Type B pancreatic cell (in vitro differentiated cells): Measurements from ENCODE around the gene SUSD2. TPM values are rescaled to one million over a fixed set of nuclear protein-coding genes. Genes with fewer than 3 reads are reported as not detected.
"Not testable (repeated sequence)": the region's sequence is repeated elsewhere in the genome, so short reads cannot be mapped to it uniquely, and the experiment has no call there.

Source experiments
- DNase-seq: peaks from one replicate; pipeline ENCODE4 v3.0.0; 2021; ENCODE audit warnings: mixed read lengths; ENCODE audit not compliant: unreplicated experiment; ENCODE audit errors: extremely low spot score
- H3K27ac Mint-ChIP-seq: 2 replicates; pipeline ENCODE4 v1.8.0; 2021; ENCODE audit warnings: mild to moderate bottlenecking, mixed read lengths
- H3K27me3 Mint-ChIP-seq: 2 replicates; pipeline ENCODE4 v1.8.0; 2021; ENCODE audit warnings: mixed read lengths
- H3K36me3 Mint-ChIP-seq: 2 replicates; pipeline ENCODE4 v1.8.0; 2021; ENCODE audit warnings: mixed read lengths
- H3K4me1 Mint-ChIP-seq: one replicate; pipeline ENCODE4 v1.8.0; 2021; ENCODE audit warnings: mixed read lengths; ENCODE audit not compliant: unreplicated experiment
- H3K4me3 Mint-ChIP-seq: 2 replicates; pipeline ENCODE4 v1.8.0; 2021; ENCODE audit warnings: mild to moderate bottlenecking, mixed read lengths
- H3K9me3 Mint-ChIP-seq: 2 replicates; pipeline ENCODE4 v1.8.0; 2021; ENCODE audit warnings: mixed read lengths
- long read RNA-seq: library from polyadenylated mRNA; unstranded; transcript quantifications from one replicate; pipeline ENCODE4 v2.0.0, GENCODE V29; 2020
- total RNA-seq: library from RNA; stranded (reverse); gene quantifications from 2 replicates; pipeline ENCODE4 v1.2.1, GENCODE V29; 2021; ENCODE audit warnings: low replicate concordance
- TF ChIP-seq, protein P1 (sequence below): fragments of 200-600 bp; sonication (generic); conservative IDR thresholded peaks from 2 replicates; pipeline ENCODE4 v1.5.0; 2021; ENCODE audit warnings: antibody characterized with exemption, mild to moderate bottlenecking

Gene SUSD2
- 3.7 and 5.6 TPM in 2 replicates for total RNA-seq
- long read RNA-seq, result 0 reads

- Mint-ChIP-seq H3K36me3 (no peaks in the 10 kb centered on the region), H3K27me3 (no peaks in the 10 kb centered on the region), H3K4me1 (no peaks in the 10 kb centered on the region), H3K27ac (peak within 1 kb of the TSS; percentile 46), H3K9me3 (no peaks in the 10 kb centered on the region), H3K4me3 (no peak within 1 kb of the TSS)
- DNase-seq, result no peak
- TF ChIP-seq, protein P1, sequence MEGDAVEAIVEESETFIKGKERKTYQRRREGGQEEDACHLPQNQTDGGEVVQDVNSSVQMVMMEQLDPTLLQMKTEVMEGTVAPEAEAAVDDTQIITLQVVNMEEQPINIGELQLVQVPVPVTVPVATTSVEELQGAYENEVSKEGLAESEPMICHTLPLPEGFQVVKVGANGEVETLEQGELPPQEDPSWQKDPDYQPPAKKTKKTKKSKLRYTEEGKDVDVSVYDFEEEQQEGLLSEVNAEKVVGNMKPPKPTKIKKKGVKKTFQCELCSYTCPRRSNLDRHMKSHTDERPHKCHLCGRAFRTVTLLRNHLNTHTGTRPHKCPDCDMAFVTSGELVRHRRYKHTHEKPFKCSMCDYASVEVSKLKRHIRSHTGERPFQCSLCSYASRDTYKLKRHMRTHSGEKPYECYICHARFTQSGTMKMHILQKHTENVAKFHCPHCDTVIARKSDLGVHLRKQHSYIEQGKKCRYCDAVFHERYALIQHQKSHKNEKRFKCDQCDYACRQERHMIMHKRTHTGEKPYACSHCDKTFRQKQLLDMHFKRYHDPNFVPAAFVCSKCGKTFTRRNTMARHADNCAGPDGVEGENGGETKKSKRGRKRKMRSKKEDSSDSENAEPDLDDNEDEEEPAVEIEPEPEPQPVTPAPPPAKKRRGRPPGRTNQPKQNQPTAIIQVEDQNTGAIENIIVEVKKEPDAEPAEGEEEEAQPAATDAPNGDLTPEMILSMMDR, result no peak
Observed at GRCh38 chr22:24181088-24181995, at the start of gene SUSD2. SUSD2 (plus strand) TSS chr22:24181487; CDS start chr22:24181520, 33 bp downstream.

- TF ChIP-seq, protein P1, result no peak
- Mint-ChIP-seq H3K27me3 (no peaks in the 10 kb centered on the region), H3K4me1 (peaks cover 12% of the 10 kb centered on the region), H3K9me3 (no peaks in the 10 kb centered on the region), H3K27ac (peak overlapping the region; percentile 73), H3K4me3 (no peak overlapping the region), H3K36me3 (peaks cover 7% of the 10 kb centered on the region)
- DNase-seq, result no peak
Observed at GRCh38 chr22:24133187-24133965, 47.9 kb upstream of the SUSD2 start.

DNA sequence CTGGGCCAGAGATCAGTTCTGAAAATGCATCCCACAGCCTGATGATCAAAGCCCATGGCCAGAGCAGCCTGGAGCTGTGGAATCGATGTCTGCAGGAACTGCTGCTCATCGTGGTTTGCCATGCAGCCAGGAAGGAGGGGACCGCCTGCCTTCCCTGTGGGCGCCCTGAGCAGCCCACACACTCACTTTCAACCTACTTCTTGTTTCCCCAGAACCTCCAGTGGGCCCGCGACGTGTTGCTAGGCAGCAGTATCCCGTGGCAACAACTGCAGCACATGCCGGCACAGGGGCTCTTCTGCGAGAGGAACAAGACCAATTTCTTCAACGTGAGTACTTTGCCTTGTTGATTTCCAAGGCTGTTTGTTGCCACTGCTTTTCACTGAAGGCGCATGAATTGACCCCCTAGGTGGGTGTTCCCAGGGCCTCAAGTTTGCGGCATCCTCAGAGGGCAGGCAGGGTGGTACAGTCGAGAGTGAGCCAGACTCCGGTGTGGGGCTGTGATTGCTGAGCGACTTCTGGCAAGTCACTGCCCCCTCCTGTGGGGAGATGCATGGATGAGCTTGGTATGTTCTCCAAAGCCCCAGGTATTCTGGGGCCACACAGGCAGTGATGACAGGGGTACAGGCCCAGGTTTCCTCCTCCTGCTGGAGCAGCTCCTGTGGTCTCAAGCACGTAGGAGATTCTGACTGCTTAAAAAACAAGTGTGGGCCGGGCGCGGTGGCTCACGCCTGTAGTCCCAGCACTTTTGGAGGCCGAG is 47.0 kb upstream of the SUSD2 start:
- no peak for DNase-seq
- H3K27ac Mint-ChIP-seq, result no peak overlapping the region
- H3K4me3 Mint-ChIP-seq, result peak overlapping the region; percentile 36

DNA sequence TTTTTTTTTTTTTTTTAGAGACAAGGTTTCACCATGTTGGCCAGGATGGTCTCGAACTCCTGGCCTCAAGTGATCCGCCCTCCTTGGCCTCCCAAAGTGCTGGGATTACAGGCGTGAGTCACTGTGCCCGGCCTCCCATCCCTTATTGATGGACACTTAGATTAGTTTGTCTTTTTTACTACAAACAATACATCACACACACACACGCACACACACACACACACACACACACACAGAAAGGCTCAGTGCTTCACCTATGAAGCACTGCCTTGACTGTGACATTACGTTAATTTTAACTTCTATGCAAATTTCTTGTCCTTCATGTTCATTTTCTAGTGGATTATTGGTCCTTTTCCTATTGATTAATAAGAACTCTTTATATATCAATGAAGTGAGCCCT is 44.8 kb upstream of the SUSD2 start:
- not testable (repeated sequence) for DNase-seq, H3K4me3 Mint-ChIP-seq, H3K9me3 Mint-ChIP-seq, H3K27me3 Mint-ChIP-seq, H3K27ac Mint-ChIP-seq
- Mint-ChIP-seq H3K36me3 (peaks cover 10% of the 10 kb centered on the region), H3K4me1 (peaks cover 12% of the 10 kb centered on the region)

More for the DNA sequence above, 47.0 kb upstream of the SUSD2 start:
- TF ChIP-seq, protein P1, result no peak
- no peaks in the 10 kb centered on the region for H3K9me3 Mint-ChIP-seq
- H3K27me3 Mint-ChIP-seq, result no peaks in the 10 kb centered on the region
- peaks cover 7% of the 10 kb centered on the region for H3K36me3 Mint-ChIP-seq
- peaks cover 12% of the 10 kb centered on the region for H3K4me1 Mint-ChIP-seq

DNA sequence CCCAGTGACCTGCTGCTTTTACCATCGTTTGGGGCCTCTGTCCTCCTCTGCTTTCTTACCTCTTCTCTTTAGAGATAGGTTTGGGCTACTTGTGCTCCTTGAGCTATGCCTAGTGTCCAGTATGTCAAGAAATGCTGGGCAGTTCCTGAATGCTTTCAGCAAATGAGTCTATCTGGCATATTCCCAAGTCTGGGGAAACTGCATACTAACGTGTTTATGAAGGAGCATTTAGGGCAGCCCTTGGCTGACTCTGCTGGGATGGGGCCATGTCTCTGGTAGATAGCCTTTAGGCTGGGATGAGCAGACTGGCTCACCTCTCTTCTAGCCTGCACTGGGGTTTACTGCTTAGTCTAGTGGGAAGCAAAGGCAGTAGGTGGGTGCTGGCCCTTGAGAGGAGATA is 43.7 kb upstream of the SUSD2 start:
- TF ChIP-seq, protein P1, result no peak
- no peak for DNase-seq
- Mint-ChIP-seq H3K9me3 (no peaks in the 10 kb centered on the region), H3K4me1 (peaks cover 12% of the 10 kb centered on the region), H3K4me3 (no peak overlapping the region), H3K27me3 (no peaks in the 10 kb centered on the region), H3K36me3 (peaks cover 10% of the 10 kb centered on the region), H3K27ac (no peak overlapping the region)
